KOPT-K1 (cell line): ENCODE measurements around the gene SGO1.

Source experiments
- H3K27ac ChIP-seq: fragments of 200-600 bp; sonication (generic); 2 replicates; pipeline ENCODE4 v1.5.1; 2016; ENCODE audit warnings: antibody characterized with exemption, mild to moderate bottlenecking, low read depth, low read length; ENCODE audit not compliant: poor library complexity, severe bottlenecking
- H3K36me3 ChIP-seq: fragments of 200-600 bp; sonication (generic); 2 replicates; pipeline ENCODE4 v1.5.1; 2017; ENCODE audit warnings: antibody characterized with exemption, mild to moderate bottlenecking, low read length, moderate library complexity; ENCODE audit not compliant: insufficient read depth
- H3K9me3 ChIP-seq: fragments of 200-600 bp; sonication (generic); 2 replicates; pipeline ENCODE4 v1.5.1; 2017; ENCODE audit warnings: antibody characterized with exemption, low read length, mild to moderate bottlenecking; ENCODE audit not compliant: insufficient read depth, poor library complexity, severe bottlenecking

SGO1 gene

DNA sequence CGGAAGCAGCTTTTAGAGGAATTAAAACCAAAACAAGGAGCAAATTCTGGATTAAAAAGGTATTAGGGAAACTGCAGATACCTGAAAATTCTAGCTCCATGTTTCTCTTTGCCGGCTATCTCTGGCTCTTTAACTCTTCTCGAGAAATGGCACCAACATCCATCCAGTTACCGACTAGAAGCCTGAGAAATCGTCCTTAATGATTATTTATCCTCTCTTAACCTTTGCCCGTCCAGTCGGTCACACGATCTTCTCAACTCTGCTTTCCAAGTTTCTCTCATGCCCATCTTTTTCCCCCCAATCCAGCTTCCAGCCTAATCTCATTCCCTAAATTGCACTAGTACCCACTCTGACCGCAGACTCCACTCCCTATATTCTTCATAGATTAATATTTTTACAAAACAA lies 596 bp upstream of the SGO1 start:
- Histone ChIP-seq H3K36me3 (peaks cover 22% of the 10 kb centered on the region), H3K9me3 (no peaks in the 10 kb centered on the region), H3K27ac (peak overlapping the region; percentile 90)

DNA sequence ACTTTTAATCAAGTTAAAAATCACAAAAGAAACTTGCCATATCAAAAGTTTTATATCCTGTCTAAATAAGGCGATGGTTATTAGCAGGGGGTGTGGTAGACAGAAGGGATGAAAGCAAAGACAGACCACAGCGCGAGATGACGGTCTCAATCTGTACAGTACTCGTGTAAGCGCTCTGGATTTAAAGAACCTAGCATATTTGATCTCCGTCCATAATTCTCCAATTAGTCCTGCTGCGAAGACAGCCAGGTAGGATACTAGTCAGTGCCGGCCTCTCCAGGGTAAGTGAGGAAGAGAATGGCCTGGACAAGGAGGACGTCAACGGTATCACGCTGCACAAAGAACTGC lies 701 bp downstream of the SGO1 start:
- peaks cover 35% of the 10 kb centered on the region for H3K36me3 ChIP-seq
- no peaks in the 10 kb centered on the region for H3K9me3 ChIP-seq
- H3K27ac ChIP-seq, result peak overlapping the region; percentile 90

DNA sequence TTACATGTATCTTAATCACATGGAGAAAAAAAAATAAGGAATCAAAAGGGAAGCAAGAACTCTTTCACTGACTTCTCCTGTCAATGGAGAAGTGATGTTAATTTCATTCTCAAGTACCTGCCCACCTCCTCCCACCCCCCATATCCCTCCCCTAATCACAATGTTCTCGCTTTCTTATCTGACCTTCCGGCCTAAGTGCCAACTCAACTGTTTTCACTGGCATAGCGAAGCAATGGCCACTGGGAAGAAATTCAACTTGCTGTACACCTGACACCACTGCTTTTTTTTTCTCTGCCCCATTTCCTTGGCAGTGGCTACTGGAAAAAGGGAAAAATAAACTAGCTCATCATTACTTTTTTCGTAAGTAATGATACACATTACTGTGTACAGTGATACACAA lies 3.8 kb downstream of the SGO1 start:
- Histone ChIP-seq H3K27ac (no peak overlapping the region), H3K36me3 (peaks cover 65% of the 10 kb centered on the region), H3K9me3 (no peaks in the 10 kb centered on the region)

DNA sequence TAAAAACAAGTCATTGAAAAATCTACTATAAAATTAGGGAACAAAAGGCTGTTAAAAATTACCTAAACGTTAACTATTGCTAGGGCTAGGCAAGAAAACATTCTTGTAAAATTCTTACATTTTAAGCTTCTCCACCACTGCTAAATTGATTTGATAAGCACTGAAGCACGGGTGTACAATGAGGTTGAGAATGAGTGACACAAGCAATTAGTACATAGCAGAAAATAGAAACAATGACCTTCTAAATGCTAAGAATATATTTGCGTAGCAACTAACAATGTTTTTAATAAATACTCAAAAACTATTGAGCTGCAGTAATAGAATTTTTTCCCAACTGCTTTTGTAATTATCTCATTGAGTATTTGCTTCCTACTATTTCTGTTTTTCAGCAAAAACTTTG lies 4.7 kb downstream of the SGO1 start:
- peaks cover 74% of the 10 kb centered on the region for H3K36me3 ChIP-seq

DNA sequence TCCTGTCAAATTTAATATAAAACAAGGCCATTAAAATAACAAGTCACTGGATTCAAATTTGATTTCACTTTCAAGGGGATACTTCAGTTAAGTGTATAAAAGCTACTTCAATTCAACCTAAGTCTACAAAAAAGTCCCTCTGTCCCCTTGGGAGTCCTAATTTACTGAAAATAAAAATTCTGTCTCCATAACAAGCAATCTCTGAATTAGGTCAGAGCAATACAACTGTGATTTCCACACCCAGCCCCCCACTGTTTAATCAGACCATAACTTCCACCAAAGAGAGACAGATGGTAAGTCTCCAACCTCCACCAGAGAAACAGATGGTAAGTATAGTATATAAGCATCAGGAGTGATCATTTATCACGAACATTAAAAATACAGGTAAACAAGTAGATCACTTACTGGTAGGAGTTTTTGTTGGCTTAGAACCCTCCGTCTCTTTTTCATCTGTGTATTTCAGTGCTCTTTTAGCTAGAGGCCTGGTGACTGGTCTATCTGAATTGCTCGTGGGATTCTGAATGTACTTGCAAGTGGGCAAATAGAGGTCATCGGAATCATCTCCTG lies 12.1 kb downstream of the SGO1 start:
- Histone ChIP-seq H3K9me3 (no peaks in the 10 kb centered on the region), H3K27ac (no peak overlapping the region), H3K36me3 (peaks cover 98% of the 10 kb centered on the region)

More for the DNA sequence above, 4.7 kb downstream of the SGO1 start:
- Histone ChIP-seq H3K27ac (no peak overlapping the region), H3K9me3 (no peaks in the 10 kb centered on the region)

DNA sequence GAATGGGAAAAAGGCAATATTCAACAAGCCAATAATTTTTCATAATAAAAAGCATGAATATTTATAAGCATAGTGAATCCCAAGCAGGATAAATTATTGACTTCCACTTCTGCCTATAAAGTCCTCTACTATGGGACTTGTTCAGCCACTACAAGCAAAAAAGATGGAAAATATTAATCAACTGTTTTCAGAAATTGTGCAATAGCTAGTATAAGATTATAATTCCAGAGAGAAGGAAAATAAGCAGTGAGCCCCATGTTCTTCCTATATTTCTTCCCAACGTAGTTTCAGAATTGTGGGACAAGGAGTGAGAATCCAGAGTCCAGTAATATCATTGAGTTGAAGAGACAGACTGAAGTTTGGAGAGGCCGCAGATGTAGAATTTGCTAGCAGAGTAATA lies 24.3 kb downstream of the SGO1 start:
- no peak overlapping the region for H3K27ac ChIP-seq
- H3K9me3 ChIP-seq, result no peaks in the 10 kb centered on the region
- H3K36me3 ChIP-seq, result peaks cover 99% of the 10 kb centered on the region

DNA sequence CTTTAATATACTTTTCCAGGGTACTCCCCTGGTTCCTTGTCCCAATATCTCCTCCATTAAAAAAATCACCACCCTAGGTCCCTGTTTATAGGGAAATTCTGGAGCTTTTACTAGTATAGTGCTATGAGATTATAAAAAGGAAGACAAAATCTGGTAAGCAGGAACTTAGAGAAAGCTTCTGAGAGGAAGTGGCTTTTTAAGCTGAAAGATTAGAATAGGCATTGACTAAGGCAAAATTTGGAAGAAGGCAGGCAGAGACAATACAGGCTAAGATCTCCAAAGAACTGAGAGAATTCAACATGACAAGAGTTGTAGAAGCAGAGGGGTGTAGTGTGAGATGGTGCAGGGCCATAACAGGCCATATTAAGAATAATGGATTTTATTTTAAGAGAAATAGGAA lies 25.8 kb downstream of the SGO1 start:
- Histone ChIP-seq H3K36me3 (peaks cover 97% of the 10 kb centered on the region), H3K9me3 (no peaks in the 10 kb centered on the region), H3K27ac (no peak overlapping the region)

DNA sequence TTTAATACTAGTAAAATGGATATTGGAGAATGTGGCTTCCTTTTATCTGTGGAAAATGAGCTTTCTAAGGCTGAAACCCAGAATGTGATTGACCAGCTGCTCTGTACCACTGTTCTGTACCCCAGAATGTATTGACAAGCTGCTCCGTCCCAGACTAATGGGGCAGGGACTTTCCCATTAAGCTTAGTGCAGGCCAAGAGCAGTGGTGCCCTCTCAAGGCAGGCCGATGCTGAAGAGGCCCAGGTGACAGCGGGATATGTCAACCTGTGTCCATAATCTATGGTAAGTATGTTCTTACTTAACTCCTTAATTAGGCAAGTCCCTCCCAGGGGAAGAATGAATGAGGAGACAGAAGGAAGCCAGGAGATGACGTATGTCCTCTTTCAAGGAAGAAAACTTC lies 31.1 kb downstream of the SGO1 start:
- no peaks in the 10 kb centered on the region for H3K9me3 ChIP-seq
- H3K27ac ChIP-seq, result no peak overlapping the region
- H3K36me3 ChIP-seq, result peaks cover 77% of the 10 kb centered on the region

DNA sequence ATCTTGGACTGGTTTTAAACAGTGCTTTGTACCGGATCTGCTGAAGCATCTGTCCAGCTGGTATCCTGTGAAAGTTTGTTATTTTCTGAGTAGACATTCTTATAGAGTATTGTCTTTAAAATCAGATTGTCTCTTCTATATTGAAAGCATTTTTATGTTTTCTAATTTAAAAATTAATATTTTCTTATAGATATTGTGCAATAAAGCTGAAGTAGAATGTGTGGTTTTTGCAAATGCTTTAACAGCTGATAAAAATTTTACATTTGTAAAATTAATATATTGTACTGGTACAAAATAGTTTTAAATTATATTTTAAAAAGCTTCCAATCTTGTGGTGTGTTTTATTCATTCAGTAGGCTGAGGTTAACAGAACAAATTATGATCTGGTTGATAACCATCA lies 31.9 kb downstream of the SGO1 start:
- Histone ChIP-seq H3K9me3 (no peaks in the 10 kb centered on the region), H3K36me3 (peaks cover 68% of the 10 kb centered on the region), H3K27ac (no peak overlapping the region)

DNA sequence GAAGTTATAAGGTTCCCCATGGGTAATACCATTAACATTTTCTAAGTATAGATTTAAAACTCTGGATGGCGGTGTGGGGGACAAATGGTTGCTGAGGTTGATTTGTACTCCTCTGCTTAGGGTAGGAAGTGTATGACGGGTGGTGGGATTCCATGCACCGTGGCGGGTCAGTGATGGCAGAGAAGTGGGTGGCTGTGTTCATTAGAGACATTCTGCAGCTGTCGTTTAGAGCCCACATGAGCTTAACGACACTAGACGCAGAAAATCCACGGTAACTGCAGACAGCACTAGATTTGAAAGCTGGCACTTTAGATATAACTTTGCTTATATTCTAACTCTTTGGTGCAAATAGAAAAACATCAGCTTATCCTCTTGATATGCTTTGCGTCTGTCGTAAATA lies 37.5 kb downstream of the SGO1 start:
- Histone ChIP-seq H3K36me3 (peaks cover 17% of the 10 kb centered on the region), H3K9me3 (no peaks in the 10 kb centered on the region), H3K27ac (no peak overlapping the region)

DNA sequence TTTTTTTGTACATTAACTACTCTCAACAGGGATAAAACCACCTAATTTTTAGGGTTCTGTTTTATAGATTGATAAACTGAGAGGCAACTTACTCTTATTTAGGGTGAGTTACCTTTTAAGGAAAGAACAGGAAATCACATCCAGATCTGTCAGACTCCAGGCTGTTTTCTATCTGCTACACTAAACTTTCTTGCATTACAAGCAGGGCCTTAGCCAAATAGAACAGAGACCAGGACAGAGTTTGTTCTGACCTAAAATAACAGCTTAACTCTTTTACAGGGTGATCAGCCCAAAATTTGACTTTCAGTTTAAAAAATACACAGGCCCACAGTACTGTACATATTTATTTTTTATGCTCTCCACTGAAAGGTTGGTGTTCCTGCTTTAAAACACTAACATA lies 38.6 kb downstream of the SGO1 start:
- H3K27ac ChIP-seq, result no peak overlapping the region
- H3K9me3 ChIP-seq, result no peaks in the 10 kb centered on the region
- peaks cover 11% of the 10 kb centered on the region; the same call in 1 of the 2 replicates for H3K36me3 ChIP-seq

DNA sequence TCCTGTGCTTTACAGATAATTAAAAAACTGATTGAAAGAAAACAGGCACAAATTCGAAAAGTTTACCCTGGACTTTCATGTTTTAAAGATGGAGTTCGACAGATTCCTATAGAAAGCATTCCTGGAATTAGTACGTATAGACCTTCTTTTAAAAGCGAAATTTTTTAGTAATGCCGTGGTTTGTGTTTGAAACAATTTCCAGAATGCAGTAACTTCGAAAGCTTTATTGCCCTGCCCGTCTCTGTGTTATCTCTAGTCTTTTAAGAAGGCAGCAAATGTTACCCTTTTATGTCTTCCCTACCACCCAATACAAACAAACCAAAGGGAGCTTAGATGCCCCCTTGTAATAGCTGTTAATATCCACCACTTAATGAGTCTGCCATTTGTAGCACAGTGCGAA lies 39.7 kb downstream of the SGO1 start:
- peaks cover under 1% of the 10 kb centered on the region; the same call in 1 of the 2 replicates for H3K36me3 ChIP-seq
- H3K27ac ChIP-seq, result no peak overlapping the region
- H3K9me3 ChIP-seq, result no peaks in the 10 kb centered on the region

DNA sequence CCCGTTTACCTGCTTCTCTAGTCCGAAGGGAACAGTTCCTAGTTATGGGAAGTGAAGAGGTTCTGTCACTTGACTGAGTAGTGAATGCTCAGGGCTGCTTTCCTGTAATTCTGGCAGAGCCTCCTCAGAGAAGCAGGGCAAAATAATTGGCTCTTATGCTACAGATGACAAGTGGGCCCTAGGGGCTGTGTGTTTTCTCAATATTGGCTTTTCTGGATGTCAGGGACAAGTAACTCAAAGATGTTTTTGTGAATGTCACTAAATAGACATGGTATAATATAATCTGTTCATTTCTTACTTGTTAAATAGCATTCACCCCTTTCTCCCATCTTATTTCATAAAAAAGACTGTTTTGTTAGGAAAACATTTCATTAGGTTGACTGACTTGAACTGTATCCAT lies 40.1 kb downstream of the SGO1 start:
- no peaks in the 10 kb centered on the region for H3K36me3 ChIP-seq
- no peaks in the 10 kb centered on the region for H3K9me3 ChIP-seq
- H3K27ac ChIP-seq, result no peak overlapping the region

DNA sequence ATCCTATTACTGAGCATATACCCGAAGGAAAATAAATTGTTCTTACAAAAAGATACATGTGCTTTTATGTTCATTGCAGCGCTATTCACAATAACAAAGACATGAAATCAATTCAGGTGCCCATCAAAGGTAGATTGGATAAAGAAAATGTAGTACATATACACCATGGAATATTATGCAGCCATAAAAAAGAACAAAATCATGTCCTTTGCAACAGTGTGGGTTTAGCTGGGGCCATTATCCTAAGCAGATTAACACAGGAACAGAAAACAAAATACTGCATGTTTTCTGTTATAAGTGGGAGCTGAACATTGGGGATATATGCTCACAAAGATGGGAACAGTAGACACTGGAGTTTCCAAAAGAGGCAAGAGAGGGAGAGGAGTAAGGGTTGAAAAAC lies 42.5 kb downstream of the SGO1 start:
- Histone ChIP-seq H3K36me3 (no peaks in the 10 kb centered on the region), H3K27ac (no peak overlapping the region), H3K9me3 (no peaks in the 10 kb centered on the region)

DNA sequence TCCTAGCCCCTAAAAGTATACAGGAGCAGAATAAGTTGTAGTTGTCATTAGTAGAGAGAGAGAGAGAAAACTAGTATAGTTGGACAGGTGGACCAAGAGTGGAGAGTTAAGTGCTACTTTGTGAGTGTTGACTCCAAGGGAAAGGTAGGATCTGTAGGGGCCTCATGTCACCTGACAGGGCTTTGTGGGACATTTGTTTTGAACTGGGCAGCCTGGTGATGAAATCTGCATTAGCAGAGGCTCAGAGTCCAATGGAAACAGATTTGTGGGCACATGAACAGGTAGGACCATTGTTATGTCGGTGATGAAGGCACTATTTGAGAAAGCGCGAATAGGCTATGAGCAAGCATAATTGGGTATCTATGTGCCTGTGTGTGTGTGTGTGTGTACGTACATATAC lies 43.5 kb downstream of the SGO1 start:
- H3K27ac ChIP-seq, result no peak overlapping the region
- no peaks in the 10 kb centered on the region for H3K9me3 ChIP-seq
- no peaks in the 10 kb centered on the region for H3K36me3 ChIP-seq

DNA sequence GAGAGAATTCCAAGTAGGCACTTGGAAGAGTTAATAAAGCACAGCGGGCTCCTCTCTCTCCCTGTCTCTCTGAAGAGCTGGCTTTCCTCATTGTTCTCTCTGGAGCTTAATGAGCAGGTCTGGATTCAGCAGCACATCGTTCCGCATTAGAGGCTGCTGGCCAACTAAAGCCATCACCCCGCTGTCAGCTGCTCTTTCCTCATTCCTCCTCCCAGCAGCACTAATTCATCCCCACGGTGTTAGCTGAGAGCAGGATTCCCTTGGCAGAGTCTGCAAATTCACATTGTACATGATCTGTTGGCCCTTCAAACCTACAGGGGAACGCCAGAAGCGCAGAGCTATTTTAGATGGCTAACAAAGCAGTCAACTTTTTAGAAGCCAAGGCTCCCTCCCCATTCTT lies 44.2 kb downstream of the SGO1 start:
- no peaks in the 10 kb centered on the region for H3K36me3 ChIP-seq
- H3K27ac ChIP-seq, result no peak overlapping the region
- H3K9me3 ChIP-seq, result no peaks in the 10 kb centered on the region

DNA sequence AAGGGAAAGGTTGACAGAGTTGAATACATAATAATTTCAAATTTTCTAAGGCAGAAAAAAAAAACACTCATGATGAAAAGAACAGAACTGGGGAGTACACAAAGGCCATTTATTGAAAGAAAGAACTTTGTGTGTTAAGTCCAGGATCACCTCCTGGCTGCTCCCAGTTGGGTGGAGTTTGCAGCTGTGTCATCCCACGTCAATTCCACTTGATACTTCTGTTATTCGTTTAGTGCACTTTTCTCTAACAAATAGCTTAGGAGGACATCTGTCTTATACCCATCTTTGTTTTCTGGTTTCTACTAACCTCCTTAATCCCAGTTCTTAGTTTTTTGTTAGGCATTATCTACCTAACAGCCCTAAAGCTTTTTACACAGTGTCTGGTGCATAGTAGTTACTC lies 44.7 kb downstream of the SGO1 start:
- H3K9me3 ChIP-seq, result no peaks in the 10 kb centered on the region
- H3K36me3 ChIP-seq, result no peaks in the 10 kb centered on the region
- no peak overlapping the region for H3K27ac ChIP-seq
